ENCODE results near the gene C10orf67.
"Not testable (repeated sequence)": the region's sequence is repeated elsewhere in the genome, so short reads cannot be mapped to it uniquely, and the experiment has no call there.

Gene C10orf67

GRCh38 chr10:23284155-23284554 lies 60.4 kb downstream of the C10orf67 start:
- Histone ChIP-seq H3K27me3 (no peaks in the 10 kb centered on the region), H3K4me1 (no peaks in the 10 kb centered on the region), H3K27ac (no peak overlapping the region), H3K4me2 (no peak overlapping the region), H3K4me3 (no peak overlapping the region), H3K9ac (no peak overlapping the region), H3K9me3 (no peaks in the 10 kb centered on the region), H3K36me3 (no peaks in the 10 kb centered on the region), H4K20me1 (no peaks in the 10 kb centered on the region)
- no peak for TF ChIP-seq Cebpa-rat (IDR thresholded peaks at IDR 0.05)

DNA sequence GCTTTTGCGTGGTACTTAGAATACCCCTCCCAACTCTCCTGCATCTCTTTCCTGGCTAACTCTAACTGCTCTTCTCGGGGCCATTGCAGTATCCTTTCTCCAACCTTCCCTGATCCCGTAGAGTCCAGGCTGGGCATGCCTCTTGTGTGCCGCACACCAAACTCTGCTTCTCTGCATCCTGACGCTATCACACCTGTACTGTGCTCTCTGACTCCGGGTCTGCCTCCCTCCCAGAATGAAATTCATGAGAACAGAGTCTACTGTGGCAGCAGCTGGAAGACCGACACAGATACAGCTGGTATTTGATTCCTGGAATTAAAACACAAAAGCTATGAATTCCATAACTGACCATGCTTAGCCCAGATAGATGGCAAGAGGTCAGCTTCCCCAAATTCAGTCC lies 60.9 kb downstream of the C10orf67 start:
- Histone ChIP-seq H3K27me3 (no peaks in the 10 kb centered on the region), H3K36me3 (no peaks in the 10 kb centered on the region), H4K20me1 (no peaks in the 10 kb centered on the region), H3K27ac (no peak overlapping the region), H3K9me3 (no peaks in the 10 kb centered on the region), H3K9ac (no peak overlapping the region), H3K4me2 (no peak overlapping the region), H3K4me1 (no peaks in the 10 kb centered on the region), H3K4me3 (no peak overlapping the region)
- no peak for TF ChIP-seq Cebpa-rat (IDR thresholded peaks at IDR 0.05)

GRCh38 chr10:23281044-23281433 lies 63.6 kb downstream of the C10orf67 start:
- Histone ChIP-seq H3K4me2 (no peak overlapping the region), H3K4me1 (no peaks in the 10 kb centered on the region), H3K27me3 (no peaks in the 10 kb centered on the region), H3K9ac (no peak overlapping the region), H3K4me3 (no peak overlapping the region), H3K27ac (no peak overlapping the region), H4K20me1 (no peaks in the 10 kb centered on the region), H3K9me3 (no peaks in the 10 kb centered on the region), H3K36me3 (no peaks in the 10 kb centered on the region)
- no peak for TF ChIP-seq Cebpa-rat (IDR thresholded peaks at IDR 0.05)

DNA sequence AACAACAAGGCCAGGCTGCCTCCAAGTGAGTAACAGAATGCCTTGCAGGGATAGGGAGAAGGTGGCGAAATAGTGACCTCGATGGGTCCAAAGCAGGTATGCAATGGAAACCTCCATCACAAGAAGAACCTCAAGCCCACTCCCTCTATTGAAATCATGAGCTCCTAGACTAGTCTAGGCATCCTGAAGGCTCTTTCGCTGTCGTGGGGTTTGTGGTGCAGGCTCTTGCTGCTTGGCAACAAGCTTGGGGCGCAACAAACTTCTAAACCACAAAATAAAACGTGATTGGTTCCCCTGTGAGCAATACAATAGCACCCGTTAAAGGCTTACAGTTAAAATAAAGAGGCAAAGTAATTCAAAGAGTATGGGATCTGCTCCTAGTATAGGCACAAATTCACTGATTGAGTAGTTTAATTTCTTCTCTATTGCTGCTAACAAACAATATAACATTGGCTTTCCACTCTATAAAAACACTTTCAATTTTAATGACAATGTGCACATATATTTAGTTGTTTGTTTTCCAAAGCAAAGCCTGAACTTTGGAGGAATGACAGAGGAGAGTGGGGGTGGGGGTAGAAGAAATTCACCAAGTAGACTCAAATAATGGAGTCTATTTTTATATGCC lies 64.1 kb downstream of the C10orf67 start:
- Histone ChIP-seq H3K27ac (no peak overlapping the region), H3K36me3 (no peaks in the 10 kb centered on the region), H4K20me1 (no peaks in the 10 kb centered on the region), H3K4me2 (no peak overlapping the region), H3K4me3 (no peak overlapping the region), H3K4me1 (no peaks in the 10 kb centered on the region), H3K27me3 (no peaks in the 10 kb centered on the region), H3K9me3 (no peaks in the 10 kb centered on the region), H3K9ac (no peak overlapping the region)
- no peak for TF ChIP-seq Cebpa-rat (IDR thresholded peaks at IDR 0.05)

DNA sequence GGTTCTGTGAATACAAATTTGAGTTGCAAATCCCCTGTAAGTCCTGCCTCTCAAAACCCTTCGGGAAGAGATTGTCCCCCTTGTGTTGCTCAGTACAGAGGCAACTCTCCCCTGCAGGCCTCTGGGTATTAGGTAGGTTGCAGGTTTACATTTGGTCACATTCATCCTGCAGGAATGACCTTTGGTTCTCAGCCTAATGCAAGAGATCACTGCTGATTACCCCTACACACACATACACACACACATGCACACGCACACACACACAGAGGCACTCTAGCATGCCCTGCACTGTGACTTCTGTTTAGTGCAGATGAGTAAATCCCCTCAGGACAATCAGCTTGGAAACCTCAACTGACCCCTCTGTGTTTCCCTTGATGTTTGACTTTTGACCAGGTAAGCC lies 69.2 kb downstream of the C10orf67 start:
- H3K27ac ChIP-seq: no peak overlapping the region
- TF ChIP-seq Cebpa-rat (IDR thresholded peaks at IDR 0.05): no peak
- no peak overlapping the region for H3K4me3 ChIP-seq
- H3K36me3 ChIP-seq: no peaks in the 10 kb centered on the region
- H4K20me1 ChIP-seq: no peaks in the 10 kb centered on the region
- H3K9ac ChIP-seq: no peak overlapping the region
- H3K4me2 ChIP-seq: no peak overlapping the region
- H3K9me3 ChIP-seq: peaks cover 35% of the 10 kb centered on the region
- no peaks in the 10 kb centered on the region for H3K4me1 ChIP-seq
- no peaks in the 10 kb centered on the region for H3K27me3 ChIP-seq

DNA sequence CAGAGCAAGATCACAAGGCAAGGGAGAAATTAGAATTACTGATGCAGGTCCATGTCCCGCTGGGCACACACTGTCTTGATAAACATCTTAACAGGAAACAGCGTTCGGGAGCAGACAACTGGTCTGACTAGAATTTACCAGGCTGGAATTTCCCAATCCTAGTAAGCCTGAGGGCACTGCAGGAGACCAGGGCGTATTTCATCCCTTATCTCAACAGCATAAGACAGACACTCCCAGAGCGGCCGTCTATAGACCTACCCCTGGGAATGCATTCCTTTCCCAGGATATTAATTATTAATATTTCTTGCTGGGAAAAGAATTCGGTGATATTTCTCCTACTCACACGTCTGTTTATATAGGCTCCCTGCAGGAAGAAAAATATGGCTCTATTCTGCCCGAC lies 70.4 kb downstream of the C10orf67 start:
- H4K20me1 ChIP-seq, H3K4me3 ChIP-seq, H3K27ac ChIP-seq, H3K9ac ChIP-seq, H3K4me1 ChIP-seq, H3K27me3 ChIP-seq, H3K36me3 ChIP-seq, H3K4me2 ChIP-seq: not testable (repeated sequence)
- peaks cover 40% of the 10 kb centered on the region for H3K9me3 ChIP-seq

DNA sequence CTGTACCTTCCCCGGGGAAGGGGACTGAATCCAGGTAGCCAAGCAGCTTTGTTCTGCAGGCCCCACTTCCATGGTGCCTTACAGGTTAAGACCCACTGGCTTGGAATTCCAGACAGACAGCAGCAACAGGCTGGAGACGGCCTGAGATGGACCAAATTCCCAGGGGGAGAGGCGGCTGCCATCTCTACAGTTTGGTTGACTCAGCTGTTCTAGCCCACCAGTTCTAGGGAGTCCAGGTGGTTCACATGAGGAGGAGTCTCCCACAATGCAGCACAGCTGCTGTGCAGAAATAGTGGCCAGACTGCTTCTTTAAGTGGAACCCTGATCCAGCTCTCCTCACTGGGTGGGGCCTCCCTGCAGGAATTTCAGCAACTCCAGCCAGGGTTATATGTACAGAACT lies 74.1 kb downstream of the C10orf67 start:
- H3K27me3 ChIP-seq: no peaks in the 10 kb centered on the region
- H3K9me3 ChIP-seq: peaks cover 40% of the 10 kb centered on the region
- H3K9ac ChIP-seq: no peak overlapping the region
- H3K36me3 ChIP-seq: no peaks in the 10 kb centered on the region
- H3K4me2 ChIP-seq: no peak overlapping the region
- TF ChIP-seq Cebpa-rat (IDR thresholded peaks at IDR 0.05): no peak
- H4K20me1 ChIP-seq: no peaks in the 10 kb centered on the region
- no peak overlapping the region for H3K27ac ChIP-seq
- no peak overlapping the region for H3K4me3 ChIP-seq
- no peaks in the 10 kb centered on the region for H3K4me1 ChIP-seq

DNA sequence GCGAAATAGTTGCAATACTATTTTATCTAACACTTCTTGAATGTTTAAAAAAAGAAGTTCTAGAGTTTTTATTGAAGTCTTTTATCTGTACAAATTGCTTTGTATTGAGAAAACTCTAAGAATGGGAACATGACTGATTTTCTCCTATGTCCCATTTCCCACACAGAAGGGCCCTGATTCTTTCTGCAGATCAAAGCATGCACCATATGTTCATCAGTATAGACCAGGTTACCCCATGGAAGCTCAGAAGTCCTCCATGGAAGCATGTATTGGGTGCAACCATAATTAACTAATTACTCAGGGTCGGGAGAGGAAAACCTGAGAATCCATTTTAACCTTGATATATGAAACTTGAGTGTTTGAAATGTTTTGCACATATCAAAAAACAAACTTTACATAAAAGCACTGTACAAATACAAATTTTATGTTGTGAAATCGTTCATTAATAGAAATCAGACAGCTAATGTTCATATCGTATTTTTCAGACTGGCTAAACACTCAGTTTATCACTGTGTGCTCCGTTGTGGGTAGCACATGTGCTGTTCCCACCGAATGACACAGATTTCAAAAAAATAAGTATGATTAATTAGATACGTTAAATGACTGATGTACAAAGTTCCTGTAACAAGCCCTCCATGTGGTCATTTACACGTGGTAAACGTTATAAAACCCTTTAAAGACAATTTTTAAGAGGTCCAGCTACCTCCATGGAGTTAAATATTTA lies 81.0 kb downstream of the C10orf67 start:
- no peak overlapping the region for H3K9ac ChIP-seq
- TF ChIP-seq Cebpa-rat (IDR thresholded peaks at IDR 0.05): no peak
- H4K20me1 ChIP-seq: no peaks in the 10 kb centered on the region
- H3K4me2 ChIP-seq: no peak overlapping the region
- no peaks in the 10 kb centered on the region for H3K9me3 ChIP-seq
- H3K4me1 ChIP-seq: no peaks in the 10 kb centered on the region
- H3K36me3 ChIP-seq: no peaks in the 10 kb centered on the region
- no peak overlapping the region for H3K4me3 ChIP-seq
- H3K27me3 ChIP-seq: no peaks in the 10 kb centered on the region
- H3K27ac ChIP-seq: no peak overlapping the region

GRCh38 chr10:23262928-23263327 lies 81.7 kb downstream of the C10orf67 start:
- no peak overlapping the region for H3K9ac ChIP-seq
- no peaks in the 10 kb centered on the region for H3K9me3 ChIP-seq
- no peak overlapping the region for H3K27ac ChIP-seq
- TF ChIP-seq Cebpa-rat (IDR thresholded peaks at IDR 0.05): no peak
- H3K4me1 ChIP-seq: no peaks in the 10 kb centered on the region
- H3K4me3 ChIP-seq: no peak overlapping the region
- H3K27me3 ChIP-seq: no peaks in the 10 kb centered on the region
- no peaks in the 10 kb centered on the region for H4K20me1 ChIP-seq
- no peak overlapping the region for H3K4me2 ChIP-seq
- H3K36me3 ChIP-seq: no peaks in the 10 kb centered on the region

DNA sequence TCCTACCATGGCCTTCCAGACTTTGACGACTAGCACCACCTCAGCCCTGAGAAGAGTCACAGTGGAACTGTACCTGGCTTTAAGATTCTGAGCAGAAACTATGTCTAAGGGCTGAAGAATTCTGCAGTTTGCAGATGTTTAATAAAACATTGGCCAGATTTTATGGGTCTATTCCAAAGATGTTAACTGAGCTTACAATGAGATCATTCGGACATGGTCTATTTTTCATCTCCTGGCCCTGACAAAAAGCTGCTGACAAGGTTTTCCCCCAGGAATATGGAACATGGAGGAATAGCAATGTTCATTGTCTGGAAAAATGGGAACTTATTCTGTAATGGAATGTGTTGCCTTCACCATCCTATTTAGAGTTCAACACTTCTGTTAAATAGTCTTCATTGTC lies 86.1 kb downstream of the C10orf67 start:
- Histone ChIP-seq H3K9me3 (no peaks in the 10 kb centered on the region), H3K4me1 (no peaks in the 10 kb centered on the region), H4K20me1 (no peaks in the 10 kb centered on the region), H3K27ac (no peak overlapping the region), H3K4me3 (no peak overlapping the region), H3K27me3 (no peaks in the 10 kb centered on the region), H3K9ac (no peak overlapping the region), H3K36me3 (no peaks in the 10 kb centered on the region), H3K4me2 (no peak overlapping the region)
- no peak for TF ChIP-seq Cebpa-rat (IDR thresholded peaks at IDR 0.05)
